Effector memory CD4-positive, alpha-beta T cell (primary cell): ENCODE data around the gene ACLY.

Experiments used
- DNase-seq, 3 donors: peaks; one replicate each; pipeline ENCODE4 v3.0.0-alpha.2; 2020
- H3K27ac ChIP-seq: 2 replicates; pipeline ENCODE4 v1.7.0; 2013; ENCODE audit warnings: mild to moderate bottlenecking, low read length, moderate library complexity; ENCODE audit not compliant: insufficient read depth, poor library complexity, severe bottlenecking
- H3K27me3 ChIP-seq: replicated peaks from 2 replicates; pipeline ENCODE4 v1.7.0; 2013; ENCODE audit warnings: mild to moderate bottlenecking, low read length; ENCODE audit not compliant: insufficient read depth, control insufficient read depth, poor library complexity, severe bottlenecking
- H3K36me3 ChIP-seq: 2 replicates; pipeline ENCODE4 v1.7.0; 2013; ENCODE audit warnings: mild to moderate bottlenecking, low read length, moderate library complexity; ENCODE audit not compliant: control insufficient read depth, insufficient read depth
- H3K4me1 ChIP-seq: 2 replicates; pipeline ENCODE4 v1.7.0; 2013; ENCODE audit warnings: low read length, mild to moderate bottlenecking; ENCODE audit not compliant: control insufficient read depth, insufficient read depth, poor library complexity, severe bottlenecking
- H3K4me3 ChIP-seq: 2 replicates; pipeline ENCODE4 v1.7.0; 2013; ENCODE audit warnings: low read length, low read depth, mild to moderate bottlenecking; ENCODE audit not compliant: insufficient read depth, poor library complexity, severe bottlenecking
- H3K9me3 ChIP-seq: 2 replicates; pipeline ENCODE4 v1.7.0; 2013; ENCODE audit warnings: mild to moderate bottlenecking, low read length, moderate library complexity; ENCODE audit not compliant: control insufficient read depth

The ACLY gene

DNA sequence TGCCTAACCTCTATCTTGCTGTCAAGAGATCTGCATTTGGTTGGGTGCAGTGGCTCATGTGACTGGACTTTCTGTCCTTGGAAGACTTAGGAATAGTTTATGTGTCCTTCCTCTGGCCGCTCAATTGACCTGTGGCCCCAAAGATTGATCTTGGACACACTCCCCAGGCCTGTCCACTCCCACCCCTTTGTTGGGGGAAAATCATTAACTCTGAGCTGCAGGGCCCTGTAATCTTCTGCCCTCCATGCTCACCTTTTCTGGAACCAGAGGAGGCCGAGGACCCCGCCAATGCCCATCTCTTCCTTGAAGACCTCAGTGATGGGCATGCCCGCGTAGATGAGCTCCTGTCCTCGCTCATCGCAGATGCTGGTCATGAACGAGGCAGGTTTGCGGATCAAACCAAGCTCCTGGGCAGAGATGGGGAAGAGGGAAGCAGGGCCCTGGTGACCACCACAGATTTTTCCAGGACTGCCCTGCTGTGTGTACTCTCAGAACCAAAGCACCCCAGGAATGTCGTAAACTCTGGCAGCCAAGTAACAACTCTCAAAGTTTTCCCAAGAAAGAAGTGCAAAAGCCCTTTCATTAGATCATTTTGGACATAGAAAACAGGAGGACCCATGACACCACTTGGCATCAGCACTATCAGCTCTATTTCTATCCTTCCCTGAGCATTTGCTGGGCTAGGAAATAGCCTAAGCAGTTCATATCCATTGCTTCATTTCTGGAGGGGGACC is 45.0 kb downstream of the ACLY start:
- H3K27me3 ChIP-seq: no peaks in the 10 kb centered on the region
- H3K9me3 ChIP-seq: no peaks in the 10 kb centered on the region
- H3K36me3 ChIP-seq: peaks cover 53% of the 10 kb centered on the region
- no peak overlapping the region for H3K27ac ChIP-seq
- H3K4me3 ChIP-seq: no peak overlapping the region
- no peaks in the 10 kb centered on the region for H3K4me1 ChIP-seq
- DNase-seq: no peak

DNA sequence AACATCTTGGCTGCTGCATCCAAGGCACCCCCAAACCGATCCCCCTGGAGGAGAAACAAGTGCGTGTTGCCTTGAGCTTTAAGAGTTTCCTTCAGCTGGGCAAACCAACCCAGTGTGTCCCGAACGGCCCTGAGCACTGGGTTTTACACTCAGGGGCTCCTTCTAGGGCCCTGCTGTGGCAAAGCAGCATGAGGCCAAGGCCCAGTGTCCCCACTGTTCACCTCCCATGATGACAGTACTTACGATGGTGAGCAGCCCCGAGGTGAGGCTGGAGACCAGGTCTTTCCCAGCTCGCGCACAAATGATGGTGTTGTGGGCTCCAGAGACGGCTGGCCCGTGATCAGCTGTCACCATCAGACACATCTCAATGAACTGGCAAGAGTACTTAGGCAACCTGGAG is 47.0 kb downstream of the ACLY start:
- Histone ChIP-seq H3K4me3 (no peak overlapping the region), H3K36me3 (peaks cover 43% of the 10 kb centered on the region), H3K4me1 (no peaks in the 10 kb centered on the region), H3K27me3 (no peaks in the 10 kb centered on the region), H3K27ac (no peak overlapping the region), H3K9me3 (no peaks in the 10 kb centered on the region)
- DNase-seq: no peak

DNA sequence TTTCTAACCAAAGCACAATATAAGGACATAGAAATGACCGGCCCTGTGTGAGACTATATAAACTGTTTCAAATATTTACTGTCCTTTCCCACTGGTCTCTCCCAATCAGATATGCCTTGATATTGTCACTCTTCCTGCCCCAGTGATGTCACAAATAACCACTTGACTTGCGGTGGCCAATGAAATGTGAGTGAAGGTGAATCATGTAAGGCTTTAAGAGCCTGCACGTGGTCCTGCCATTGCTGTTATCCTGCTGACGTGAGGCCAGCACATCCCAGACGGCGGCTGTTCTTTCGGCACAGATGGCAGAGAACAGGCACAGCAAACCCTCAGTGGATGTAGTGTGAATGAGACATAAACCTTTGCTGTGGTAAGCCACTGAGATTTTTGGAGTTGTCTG is 48.1 kb downstream of the ACLY start:
- Histone ChIP-seq H3K9me3 (no peaks in the 10 kb centered on the region), H3K4me3 (no peak overlapping the region), H3K27ac (no peak overlapping the region), H3K4me1 (no peaks in the 10 kb centered on the region), H3K27me3 (no peaks in the 10 kb centered on the region), H3K36me3 (peaks cover 41% of the 10 kb centered on the region)
- DNase-seq: no peak

DNA sequence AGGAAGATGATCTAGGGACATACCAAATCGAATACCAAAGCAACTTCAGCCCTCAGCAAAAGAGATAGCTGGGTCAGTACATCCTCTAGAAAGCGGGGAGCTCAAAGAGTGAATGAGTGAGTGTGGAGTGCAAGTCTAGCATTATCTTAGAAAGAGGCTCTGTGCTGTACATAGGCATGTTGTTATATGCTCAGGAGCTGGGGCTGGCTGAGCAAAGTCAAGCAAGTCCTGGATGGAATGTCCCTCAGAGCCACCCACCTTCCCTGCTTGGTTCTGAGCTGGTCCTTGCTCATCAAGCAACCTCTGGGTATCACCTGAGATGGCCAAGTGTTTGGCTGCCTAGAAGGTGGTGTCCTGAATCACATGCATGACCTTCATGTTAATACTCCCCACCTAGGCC is 48.7 kb downstream of the ACLY start:
- H3K36me3 ChIP-seq: peaks cover 41% of the 10 kb centered on the region
- no peaks in the 10 kb centered on the region for H3K9me3 ChIP-seq
- no peak overlapping the region for H3K27ac ChIP-seq
- no peak for DNase-seq
- H3K4me1 ChIP-seq: no peaks in the 10 kb centered on the region
- H3K27me3 ChIP-seq: no peaks in the 10 kb centered on the region
- H3K4me3 ChIP-seq: no peak overlapping the region

DNA sequence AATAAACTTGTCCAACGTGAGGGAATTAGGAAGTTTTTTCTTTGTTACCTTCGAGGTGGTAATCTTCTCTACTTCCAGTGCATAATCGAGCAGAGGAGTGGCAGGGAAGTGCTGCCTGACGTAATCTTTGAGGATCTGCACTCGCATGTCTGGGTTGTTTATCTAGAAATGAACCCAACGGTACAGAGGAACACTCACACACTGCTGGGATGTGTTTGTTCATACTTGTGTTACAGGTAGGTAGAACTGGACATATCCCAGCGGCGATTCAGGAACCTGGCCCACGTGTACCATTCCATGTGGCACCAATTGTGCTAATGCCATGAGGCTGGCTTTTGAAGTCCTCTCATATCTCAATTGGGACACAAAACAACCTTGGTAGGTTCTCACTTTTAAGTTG is 49.3 kb downstream of the ACLY start:
- H3K4me3 ChIP-seq: no peak overlapping the region
- no peak for DNase-seq
- H3K27me3 ChIP-seq: no peaks in the 10 kb centered on the region
- no peaks in the 10 kb centered on the region for H3K4me1 ChIP-seq
- peaks cover 38% of the 10 kb centered on the region for H3K36me3 ChIP-seq
- H3K9me3 ChIP-seq: no peaks in the 10 kb centered on the region
- H3K27ac ChIP-seq: no peak overlapping the region

DNA sequence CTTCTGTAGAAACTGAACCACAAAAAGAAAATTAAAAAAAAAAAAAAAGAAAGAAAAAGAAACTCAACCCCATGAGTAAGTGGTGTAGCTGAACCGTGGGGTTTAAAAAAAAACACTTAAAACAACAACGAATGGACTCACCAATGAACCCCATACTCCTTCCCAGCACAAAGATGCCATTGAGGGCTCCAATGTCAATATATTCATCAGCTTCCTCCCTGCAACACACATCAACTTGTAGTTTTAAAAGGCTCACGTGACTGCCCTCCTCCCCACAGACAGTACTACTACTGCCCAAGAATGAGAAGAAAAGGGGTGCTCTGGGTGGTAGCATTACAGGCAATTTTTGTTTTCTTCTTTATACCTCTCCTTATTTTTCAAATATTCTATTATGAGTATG is 50.2 kb downstream of the ACLY start:
- DNase-seq: no peak
- Histone ChIP-seq H3K4me1 (peaks cover 6% of the 10 kb centered on the region), H3K4me3 (no peak overlapping the region), H3K27ac (no peak overlapping the region), H3K27me3 (no peaks in the 10 kb centered on the region), H3K36me3 (peaks cover 31% of the 10 kb centered on the region), H3K9me3 (no peaks in the 10 kb centered on the region)

DNA sequence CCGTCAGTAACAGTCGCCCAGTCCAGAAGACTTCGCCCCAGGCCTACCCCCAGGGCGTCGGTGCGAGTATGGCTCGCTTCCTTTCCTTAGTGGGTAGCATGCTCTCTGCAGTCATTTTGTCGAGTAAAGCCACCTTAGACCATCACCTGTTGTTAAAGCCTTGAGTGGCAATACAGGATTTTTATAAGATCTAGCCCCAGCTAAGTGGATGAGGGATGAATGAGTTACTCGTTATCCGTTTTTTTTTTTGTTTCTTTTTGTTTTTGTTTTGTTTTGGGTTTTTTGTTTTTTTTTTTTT is 53.2 kb downstream of the ACLY start:
- H3K4me3 ChIP-seq: peak overlapping the region; percentile 92
- H3K4me1 ChIP-seq: peaks cover 17% of the 10 kb centered on the region
- H3K36me3 ChIP-seq: peaks cover 9% of the 10 kb centered on the region
- H3K27ac ChIP-seq: peak overlapping the region; percentile 86
- no peaks in the 10 kb centered on the region for H3K9me3 ChIP-seq
- H3K27me3 ChIP-seq: no peaks in the 10 kb centered on the region
- DNase-seq: no peak

DNA sequence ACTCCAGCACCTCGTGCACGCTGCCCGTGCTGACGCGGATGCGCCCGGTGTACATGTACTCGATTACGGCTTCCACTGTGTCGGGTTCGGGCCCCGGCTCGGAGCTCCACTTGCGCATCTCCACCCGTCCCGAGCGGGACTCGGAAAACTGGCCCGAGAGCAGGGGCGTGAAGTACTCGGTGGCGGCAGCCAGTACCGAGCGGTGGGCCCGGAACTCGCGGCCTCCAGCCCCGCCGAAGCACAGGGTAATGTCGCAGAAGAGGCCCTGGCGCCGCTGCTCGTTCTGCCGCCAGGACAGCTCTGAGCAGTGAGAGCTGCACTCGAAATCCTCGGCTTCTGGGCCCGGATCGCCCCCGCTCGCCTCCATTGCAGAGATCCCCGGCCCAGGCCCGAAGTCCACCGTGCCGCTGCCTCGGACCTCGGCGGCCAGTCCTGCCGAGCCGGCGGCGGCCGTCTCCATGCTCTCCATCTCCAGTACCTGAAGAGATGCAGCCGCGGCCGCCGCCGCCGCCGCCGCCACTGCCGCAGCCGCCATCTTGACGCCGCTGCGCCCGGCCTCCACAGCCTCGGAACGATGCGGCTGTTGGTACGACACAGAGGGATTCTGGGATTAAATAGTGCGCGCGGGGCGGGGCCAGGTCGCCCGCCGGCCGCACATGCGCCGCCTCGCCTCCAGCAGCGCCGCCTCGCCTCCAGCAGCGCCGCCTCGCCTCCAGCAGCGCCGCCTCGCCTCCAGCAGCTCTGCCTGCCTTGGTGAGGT is 53.7 kb downstream of the ACLY start, which contains the start of gene KLHL11:
KLHL11 (minus strand) TSS at position 588 of the 760 bp plus-strand sequence; CDS start at position 535, 53 bp downstream.
- peak; percentile 73 to 81 (median 81) for DNase-seq
- no peaks in the 10 kb centered on the region for H3K27me3 ChIP-seq
- peaks cover 17% of the 10 kb centered on the region for H3K4me1 ChIP-seq
- H3K36me3 ChIP-seq: peaks cover 9% of the 10 kb centered on the region
- no peaks in the 10 kb centered on the region for H3K9me3 ChIP-seq
- peak within 1 kb of the TSS; percentile 92 for H3K4me3 ChIP-seq
- peak within 1 kb of the TSS; percentile 86 for H3K27ac ChIP-seq

DNA sequence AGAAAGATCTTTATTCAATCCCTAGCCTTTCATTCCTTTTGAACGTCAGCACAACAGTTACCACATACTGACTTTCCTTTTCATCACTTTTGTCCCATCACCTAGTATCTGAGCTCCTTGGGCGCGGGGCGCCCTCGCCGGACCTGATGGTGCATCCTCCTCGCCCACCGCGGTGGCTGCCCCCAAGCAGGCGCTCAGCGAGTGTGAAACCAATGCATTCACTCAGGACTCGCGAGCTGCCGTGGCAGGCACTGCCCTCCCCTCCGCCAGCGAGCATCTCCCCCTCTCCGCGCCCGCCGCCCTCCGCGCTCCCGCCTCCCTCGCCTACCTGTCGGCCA is 54.3 kb downstream of the ACLY start:
- Histone ChIP-seq H3K27me3 (no peaks in the 10 kb centered on the region), H3K9me3 (no peaks in the 10 kb centered on the region), H3K36me3 (peaks cover 9% of the 10 kb centered on the region), H3K4me1 (peaks cover 17% of the 10 kb centered on the region), H3K27ac (peak overlapping the region; percentile 86), H3K4me3 (peak overlapping the region; percentile 92)
- DNase-seq: no peak

DNA sequence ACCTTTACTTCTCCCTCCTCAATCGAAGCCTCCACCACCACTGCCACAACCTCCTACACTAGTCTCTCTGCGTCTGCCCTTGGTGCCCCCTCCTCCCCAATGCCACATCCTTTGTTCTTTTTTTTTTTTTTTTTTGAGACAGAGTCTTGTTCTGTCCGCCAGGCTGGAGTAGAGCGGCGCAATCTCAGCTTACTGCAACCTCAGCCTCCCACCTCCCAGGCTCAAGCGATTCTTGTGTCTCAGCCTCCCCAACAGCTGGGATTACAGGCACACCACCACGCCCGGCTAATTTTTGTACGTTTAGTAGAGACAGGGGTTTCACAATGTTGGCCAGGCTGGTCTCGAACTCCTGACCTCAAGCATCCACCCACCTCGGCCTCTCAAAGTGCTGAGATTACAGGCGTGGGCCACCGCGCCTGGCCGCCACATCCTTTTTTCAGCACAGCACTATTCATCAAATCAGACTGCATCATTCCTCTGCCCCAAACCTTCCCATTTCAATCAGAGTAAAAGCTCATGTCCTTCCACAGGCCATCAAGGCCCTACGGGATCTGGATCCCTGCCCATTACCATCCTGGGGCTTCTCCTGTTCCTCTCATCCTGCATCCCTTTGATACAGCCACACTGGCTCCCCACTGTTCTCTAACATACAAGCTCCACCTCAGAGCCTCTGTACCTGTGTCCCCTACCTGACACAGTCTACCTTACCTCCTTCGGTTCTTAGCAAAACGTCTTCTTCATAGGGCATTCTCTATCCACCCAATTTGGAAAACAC is 55.5 kb downstream of the ACLY start:
- no peak overlapping the region for H3K27ac ChIP-seq
- H3K4me3 ChIP-seq: peak overlapping the region; percentile 92
- no peaks in the 10 kb centered on the region for H3K27me3 ChIP-seq

More for the DNA sequence above, 55.5 kb downstream of the ACLY start:
- no peak for DNase-seq
- H3K36me3 ChIP-seq: peaks cover 9% of the 10 kb centered on the region
- peaks cover 17% of the 10 kb centered on the region for H3K4me1 ChIP-seq
- no peaks in the 10 kb centered on the region for H3K9me3 ChIP-seq
